Mucosa of descending colon (tissue), 3 donors: ENCODE measurements around the gene BTBD2. TPM values are rescaled to one million over a fixed set of nuclear protein-coding genes. Genes with fewer than 3 reads are reported as not detected.

ENCODE experiments used
- ATAC-seq: fragments of 200-7000 bp; cut with Tn5 transposase; one replicate; pipeline ENCODE4 v1.9.1; 2020; ENCODE audit warnings: mild to moderate bottlenecking, moderate library complexity
- DNase-seq, 3 donors: peaks; one replicate each; pipeline ENCODE4 v3.0.0-alpha.2; 2020
- H3K36me3 ChIP-seq: fragments of 200-600 bp; one replicate; pipeline ENCODE4 v1.8.0; 2021; ENCODE audit warnings: low read depth, mild to moderate bottlenecking
- H3K4me1 ChIP-seq: fragments of 200-600 bp; one replicate; pipeline ENCODE4 v1.8.0; 2021; ENCODE audit warnings: low read depth, mild to moderate bottlenecking
- H3K4me3 ChIP-seq: fragments of 200-600 bp; one replicate; pipeline ENCODE4 v1.8.0; 2021; ENCODE audit warnings: mild to moderate bottlenecking
- H3K9me3 ChIP-seq: fragments of 200-600 bp; one replicate; pipeline ENCODE4 v1.8.0; 2021; ENCODE audit warnings: mild to moderate bottlenecking
- CTCF ChIP-seq: fragments of 200-600 bp; IDR thresholded peaks from one replicate; pipeline ENCODE4 v1.8.0; 2022; ENCODE audit warnings: antibody characterized with exemption, mild to moderate bottlenecking
- intact Hi-C, 2 donors: fragments of 100-400 bp; cut with DNase I in 1 of 2; cut with micrococcal nuclease in 1 of 2; formaldehyde crosslinking; loops; one replicate each; pipeline versions ENCODE4 v1.11.0 to v1.11.1; 2022; cut with DNase I, micrococcal nuclease
- total RNA-seq, 3 donors: library from RNA; stranded (reverse); fragmentation: NEBNext Ultra II Directional in 2 of 3; extraction: Animal tissue kit (Norgen Biotek cat#: 25700) in 2 of 3; gene quantifications; one replicate each; pipeline versions ENCODE4 v1.2.1 to v1.2.4, GENCODE V29; 2021 to 2023
- donor health status: DM: no; HTN: no; CAD: no; lungs with moderate emphysema.
- donor health status: DM: no; HTN: no; CAD: no.
- donor health status: DM: no; HTN: yes; CAD: no.

BTBD2 gene
- total RNA-seq, 3 donors from 2014 or later, result 66.0 to 82.3 (median 71.5) TPM

- no peak for ATAC-seq
- DNase-seq, result no peak
- H3K4me3 ChIP-seq, result no peak overlapping the region
- H3K9me3 ChIP-seq, result no peaks in the 10 kb centered on the region
- intact Hi-C loops, result no loop called here
- H3K4me1 ChIP-seq, result no peaks in the 10 kb centered on the region
- no peak for TF ChIP-seq CTCF
- no peaks in the 10 kb centered on the region for H3K36me3 ChIP-seq
These were observed 55.5 kb downstream of the BTBD2 start for GRCh38 chr19:1959928-1960589.

GRCh38 chr19:1957562-1958248 lies 57.8 kb downstream of the BTBD2 start:
- Histone ChIP-seq H3K4me1 (no peaks in the 10 kb centered on the region), H3K9me3 (no peaks in the 10 kb centered on the region), H3K36me3 (no peaks in the 10 kb centered on the region), H3K4me3 (no peak overlapping the region)
- ATAC-seq (no peak), DNase-seq (no peak)
- no peak for TF ChIP-seq CTCF
- intact Hi-C loops, result no loop called here

- no peak for DNase-seq
- no peaks in the 10 kb centered on the region for H3K36me3 ChIP-seq
- ATAC-seq, result no peak
- H3K9me3 ChIP-seq, result no peaks in the 10 kb centered on the region
- H3K4me1 ChIP-seq, result no peaks in the 10 kb centered on the region
- intact Hi-C loops, result no loop called here
- no peak for TF ChIP-seq CTCF
- no peak overlapping the region for H3K4me3 ChIP-seq
These were observed 58.5 kb downstream of the BTBD2 start for GRCh38 chr19:1956868-1957492.

- Histone ChIP-seq H3K4me3 (no peak overlapping the region), H3K36me3 (no peaks in the 10 kb centered on the region), H3K4me1 (no peaks in the 10 kb centered on the region), H3K9me3 (no peaks in the 10 kb centered on the region)
- intact Hi-C loops, result no loop called here
- ATAC-seq (no peak), DNase-seq (no peak)
- no peak for TF ChIP-seq CTCF
These were observed 59.4 kb downstream of the BTBD2 start for GRCh38 chr19:1956122-1956494.

- ATAC-seq (peak; percentile 10), DNase-seq (no peak)
- no peak for TF ChIP-seq CTCF
- Histone ChIP-seq H3K36me3 (no peaks in the 10 kb centered on the region), H3K4me1 (no peaks in the 10 kb centered on the region), H3K9me3 (no peaks in the 10 kb centered on the region), H3K4me3 (no peak overlapping the region)
- intact Hi-C loops, result no loop called here
These were observed 60.1 kb downstream of the BTBD2 start for GRCh38 chr19:1955171-1956121.
